Measurements from ENCODE around the gene TBC1D16. TPM values are rescaled to one million over a fixed set of nuclear protein-coding genes. Genes with fewer than 3 reads are reported as not detected.

TBC1D16 gene
- total and polyA plus RNA-seq, 10 of the 15 experiments (the other 5 are each of a cell fraction or from before 2014, with no cell fraction given), result 0.01 to 0.13 (median 0.06) TPM; not detected in 3

GRCh38 chr17:80058311-80058955, 22.8 kb upstream of the TBC1D16 start (continued):
- TF ChIP-seq, protein P1, sequence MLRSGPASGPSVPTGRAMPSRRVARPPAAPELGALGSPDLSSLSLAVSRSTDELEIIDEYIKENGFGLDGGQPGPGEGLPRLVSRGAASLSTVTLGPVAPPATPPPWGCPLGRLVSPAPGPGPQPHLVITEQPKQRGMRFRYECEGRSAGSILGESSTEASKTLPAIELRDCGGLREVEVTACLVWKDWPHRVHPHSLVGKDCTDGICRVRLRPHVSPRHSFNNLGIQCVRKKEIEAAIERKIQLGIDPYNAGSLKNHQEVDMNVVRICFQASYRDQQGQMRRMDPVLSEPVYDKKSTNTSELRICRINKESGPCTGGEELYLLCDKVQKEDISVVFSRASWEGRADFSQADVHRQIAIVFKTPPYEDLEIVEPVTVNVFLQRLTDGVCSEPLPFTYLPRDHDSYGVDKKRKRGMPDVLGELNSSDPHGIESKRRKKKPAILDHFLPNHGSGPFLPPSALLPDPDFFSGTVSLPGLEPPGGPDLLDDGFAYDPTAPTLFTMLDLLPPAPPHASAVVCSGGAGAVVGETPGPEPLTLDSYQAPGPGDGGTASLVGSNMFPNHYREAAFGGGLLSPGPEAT (IDR thresholded peaks at IDR 0.05; ENCODE audit: low read depth), result no peak
- TF ChIP-seq TARDBP (IDR thresholded peaks at IDR 0.05; ENCODE audit: borderline replicate concordance) (no peak), BRCA1 (IDR thresholded peaks at IDR 0.05; ENCODE audit: low read depth, low read length) (no peak), SIX5 (IDR thresholded peaks at IDR 0.05; ENCODE audit: low read depth, low read length, severe bottlenecking) (no peak)
- TF ChIP-seq, protein P2, sequence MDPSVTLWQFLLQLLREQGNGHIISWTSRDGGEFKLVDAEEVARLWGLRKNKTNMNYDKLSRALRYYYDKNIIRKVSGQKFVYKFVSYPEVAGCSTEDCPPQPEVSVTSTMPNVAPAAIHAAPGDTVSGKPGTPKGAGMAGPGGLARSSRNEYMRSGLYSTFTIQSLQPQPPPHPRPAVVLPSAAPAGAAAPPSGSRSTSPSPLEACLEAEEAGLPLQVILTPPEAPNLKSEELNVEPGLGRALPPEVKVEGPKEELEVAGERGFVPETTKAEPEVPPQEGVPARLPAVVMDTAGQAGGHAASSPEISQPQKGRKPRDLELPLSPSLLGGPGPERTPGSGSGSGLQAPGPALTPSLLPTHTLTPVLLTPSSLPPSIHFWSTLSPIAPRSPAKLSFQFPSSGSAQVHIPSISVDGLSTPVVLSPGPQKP (IDR thresholded peaks at IDR 0.05; ENCODE audit: low read depth, low read length), result no peak

DNA sequence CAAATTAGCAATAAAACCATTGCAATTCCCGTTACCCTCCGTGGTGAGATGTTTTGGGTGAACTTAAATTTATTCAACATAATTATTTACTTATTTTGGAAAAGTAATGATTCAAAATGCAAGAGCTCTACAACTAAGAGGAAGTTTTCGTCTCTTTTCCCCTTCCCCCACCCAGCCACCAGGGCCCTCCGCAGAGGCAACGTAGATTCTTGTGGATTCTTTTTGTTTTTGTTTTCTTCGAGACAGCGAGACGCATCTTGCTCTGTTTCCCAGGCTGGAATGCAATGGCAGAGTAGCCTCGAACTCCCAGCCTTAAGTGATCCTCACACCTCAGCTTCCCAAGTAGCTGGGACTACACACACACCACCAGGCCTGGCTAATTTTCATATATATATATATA, 19.9 kb upstream of the TBC1D16 start:
- 33% methylated on average over 9 of the region's 9 CpGs for WGBS (ENCODE audit: insufficient coverage, insufficient replicate concordance, low lambda C conversion rate, missing lambda C conversion rate)
- Histone ChIP-seq H3K79me2 (ENCODE audit: control insufficient read depth, insufficient read depth, low read length) (no peaks in the 10 kb centered on the region), H3K4me1 (ENCODE audit: control insufficient read depth, insufficient read depth, low read length) (no peaks in the 10 kb centered on the region), H2AFZ (ENCODE audit: control insufficient read depth, low read depth, low read length) (no peak overlapping the region), H3K4me2 (ENCODE audit: control insufficient read depth, insufficient read depth) (no peak overlapping the region), H4K20me1 (ENCODE audit: control insufficient read depth, insufficient read depth) (no peaks in the 10 kb centered on the region), H3K9ac (ENCODE audit: control insufficient read depth, insufficient read depth, low read length) (no peak overlapping the region), H3K27ac (ENCODE audit: control insufficient read depth, insufficient read depth) (no peak overlapping the region), H3K36me3 (ENCODE audit: control insufficient read depth in 2 of 2, insufficient read depth in 2 of 2, low read length in 1 of 2) (no peaks in the 10 kb centered on the region), H3K9me3 (replicated peaks; ENCODE audit: control insufficient read depth, insufficient read depth, low read length) (no peaks in the 10 kb centered on the region), H3K4me3 (no peak overlapping the region), H3K27me3 (replicated peaks in 1 of 2; ENCODE audit: control insufficient read depth in 2 of 2, insufficient read depth in 2 of 2, low read length in 1 of 2) (no peaks in the 10 kb centered on the region)
- ChIA-PET SMC1A (ENCODE audit: uncharacterized antibody, unreplicated experiment) (no interaction called here), POLR2A (no interaction called here), CTCF (interaction anchor here (1.1 kb wide), 1 partner anchor 47 kb away, joined by 3 read pairs; no protein-coding TSS in a partner anchor), RAD21 (ENCODE audit: unreplicated experiment) (no interaction called here)
- intact Hi-C loops (cut with micrococcal nuclease; ENCODE audit: unreplicated experiment) (no loop called here), in situ Hi-C loops (cut with MboI) (no loop called here)
- no TSS peak for BruUV-seq (replicated peaks)
- FAIRE-seq, result no peak
- TF ChIP-seq ESRRA (IDR thresholded peaks at IDR 0.05; ENCODE audit: low read length) (no peak), CEBPB (IDR thresholded peaks at IDR 0.05; ENCODE audit: borderline replicate concordance in 1 of 2, low read depth in 2 of 2, low read length in 2 of 2) (no peak), PRDM15 (CRISPR knock-in tag; IDR thresholded peaks at IDR 0.05) (no peak)
- DNase-seq (ENCODE audit: low read depth, low spot score), result no peak
- no peak for ATAC-seq

Measured in GM12878 (cell line).